Mesothelial cell of epicardium (in vitro differentiated cells): ENCODE data around the gene ANO10. TPM values are rescaled to one million over a fixed set of nuclear protein-coding genes. Genes with fewer than 3 reads are reported as not detected.
A peak's percentile ranks its signal among the peaks of the same experiment; 100 is the strongest.

Experiments used
- DNase-seq, 2 experiments: peaks; one replicate each; pipeline ENCODE4 v3.0.0; 2021; ENCODE audit warnings: low spot score in 2 of 2; ENCODE audit not compliant: unreplicated experiment in 2 of 2
- H3K27ac Mint-ChIP-seq: 2 replicates; pipeline ENCODE4 v1.8.0; 2021; ENCODE audit warnings: mixed read lengths
- H3K27me3 Mint-ChIP-seq: 2 replicates; pipeline ENCODE4 v1.8.0; 2021; ENCODE audit warnings: low read depth, mixed read lengths
- H3K36me3 Mint-ChIP-seq: 2 replicates; pipeline ENCODE4 v1.8.0; 2021; ENCODE audit warnings: mixed read lengths
- H3K4me1 Mint-ChIP-seq: 2 replicates; pipeline ENCODE4 v1.8.0; 2021; ENCODE audit warnings: mixed read lengths
- H3K4me3 Mint-ChIP-seq: 2 replicates; pipeline ENCODE4 v1.8.0; 2021; ENCODE audit warnings: mild to moderate bottlenecking, moderate library complexity, mixed read lengths
- H3K9me3 Mint-ChIP-seq: 2 replicates; pipeline ENCODE4 v1.8.0; 2021; ENCODE audit warnings: mixed read lengths
- total RNA-seq: library from RNA; stranded (reverse); gene quantifications from 3 replicates; pipeline ENCODE4 v1.2.1, GENCODE V29; 2021
- TF ChIP-seq, protein P1 (sequence below): fragments of 200-600 bp; sonication (generic); IDR thresholded peaks from one replicate; pipeline ENCODE4 v1.5.0; 2021; ENCODE audit warnings: antibody characterized with exemption; ENCODE audit not compliant: unreplicated experiment

ANO10 gene
- total RNA-seq, 1 donor from 2014 or later, result 29.8 TPM

DNA sequence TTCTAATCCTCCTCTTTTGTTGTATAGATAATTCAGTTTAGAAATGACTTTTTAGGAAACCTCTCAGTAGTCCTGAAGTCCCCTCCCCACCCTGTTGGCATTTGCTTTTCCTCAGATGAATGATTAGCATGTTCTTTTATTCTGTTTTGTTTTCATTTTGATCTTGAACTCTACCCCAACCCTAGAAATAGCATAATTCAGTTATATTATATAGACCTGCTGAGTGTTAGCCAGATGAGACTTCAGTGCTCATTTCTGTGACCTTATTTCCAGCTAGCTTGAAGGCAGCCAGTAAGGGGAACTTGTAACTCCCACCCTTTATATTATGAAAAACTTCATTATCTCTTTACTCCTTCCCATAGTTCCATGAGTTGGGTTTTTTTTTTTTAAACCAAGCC, 294.2 kb downstream of the ANO10 start:
- H3K27me3 Mint-ChIP-seq, result no peaks in the 10 kb centered on the region
- peaks cover 28% of the 10 kb centered on the region for H3K4me1 Mint-ChIP-seq
- peaks cover 12% of the 10 kb centered on the region for H3K36me3 Mint-ChIP-seq
- no peak for DNase-seq
- H3K9me3 Mint-ChIP-seq, result peaks cover 4% of the 10 kb centered on the region
- H3K27ac Mint-ChIP-seq, result peak overlapping the region; percentile 71
- no peak overlapping the region for H3K4me3 Mint-ChIP-seq
- TF ChIP-seq, protein P1, sequence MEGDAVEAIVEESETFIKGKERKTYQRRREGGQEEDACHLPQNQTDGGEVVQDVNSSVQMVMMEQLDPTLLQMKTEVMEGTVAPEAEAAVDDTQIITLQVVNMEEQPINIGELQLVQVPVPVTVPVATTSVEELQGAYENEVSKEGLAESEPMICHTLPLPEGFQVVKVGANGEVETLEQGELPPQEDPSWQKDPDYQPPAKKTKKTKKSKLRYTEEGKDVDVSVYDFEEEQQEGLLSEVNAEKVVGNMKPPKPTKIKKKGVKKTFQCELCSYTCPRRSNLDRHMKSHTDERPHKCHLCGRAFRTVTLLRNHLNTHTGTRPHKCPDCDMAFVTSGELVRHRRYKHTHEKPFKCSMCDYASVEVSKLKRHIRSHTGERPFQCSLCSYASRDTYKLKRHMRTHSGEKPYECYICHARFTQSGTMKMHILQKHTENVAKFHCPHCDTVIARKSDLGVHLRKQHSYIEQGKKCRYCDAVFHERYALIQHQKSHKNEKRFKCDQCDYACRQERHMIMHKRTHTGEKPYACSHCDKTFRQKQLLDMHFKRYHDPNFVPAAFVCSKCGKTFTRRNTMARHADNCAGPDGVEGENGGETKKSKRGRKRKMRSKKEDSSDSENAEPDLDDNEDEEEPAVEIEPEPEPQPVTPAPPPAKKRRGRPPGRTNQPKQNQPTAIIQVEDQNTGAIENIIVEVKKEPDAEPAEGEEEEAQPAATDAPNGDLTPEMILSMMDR, result no peak

GRCh38 chr3:43326891-43327581, 294.8 kb downstream of the ANO10 start:
- Mint-ChIP-seq H3K4me3 (no peak overlapping the region), H3K36me3 (peaks cover 10% of the 10 kb centered on the region), H3K9me3 (peaks cover 4% of the 10 kb centered on the region), H3K27me3 (no peaks in the 10 kb centered on the region), H3K27ac (peak overlapping the region; percentile 59), H3K4me1 (peaks cover 28% of the 10 kb centered on the region)
- TF ChIP-seq, protein P1, result no peak
- no peak for DNase-seq

DNA sequence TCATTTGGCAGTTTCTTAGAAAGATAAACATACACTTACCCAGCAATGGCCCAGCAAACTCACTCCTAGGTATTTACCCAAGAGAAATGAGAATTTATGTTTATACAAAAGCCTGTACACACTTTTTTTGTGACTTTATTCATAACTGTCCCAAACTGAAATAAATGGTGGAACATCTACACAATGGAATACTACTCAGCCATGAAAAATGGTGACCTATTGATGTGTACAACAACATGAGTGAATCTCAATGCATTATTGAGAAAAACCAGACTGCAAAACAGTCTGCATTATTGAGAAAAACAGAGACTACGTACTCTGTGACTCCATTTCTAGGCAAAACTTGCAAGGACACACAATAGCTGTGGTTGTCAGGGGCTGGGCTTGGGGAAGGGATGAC, 298.3 kb downstream of the ANO10 start:
- DNase-seq, result no peak
- peaks cover 28% of the 10 kb centered on the region for H3K4me1 Mint-ChIP-seq
- no peak overlapping the region for H3K4me3 Mint-ChIP-seq
- H3K27ac Mint-ChIP-seq, result no peak overlapping the region
- H3K9me3 Mint-ChIP-seq, result peaks cover 4% of the 10 kb centered on the region
- peaks cover 11% of the 10 kb centered on the region for H3K36me3 Mint-ChIP-seq
- H3K27me3 Mint-ChIP-seq, result no peaks in the 10 kb centered on the region
- TF ChIP-seq, protein P1, result no peak

DNA sequence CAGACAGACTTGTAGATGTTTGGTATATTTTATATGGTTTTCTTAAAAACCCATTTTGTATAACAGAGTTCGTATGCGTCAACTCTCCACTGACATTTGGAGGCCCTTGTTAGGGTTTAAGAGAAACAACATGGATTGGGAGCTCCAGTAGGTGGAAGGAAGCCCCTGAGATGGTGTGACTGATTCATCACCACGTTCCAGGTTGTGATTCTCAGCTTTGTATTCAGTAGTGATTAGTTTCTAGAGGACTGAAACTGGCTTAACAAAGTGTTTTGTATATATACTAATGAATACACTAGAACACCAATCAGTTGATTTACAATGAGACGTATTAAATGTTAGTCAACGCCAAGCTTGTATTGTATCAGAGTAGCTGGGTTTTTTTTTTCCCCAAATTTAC, 301.5 kb downstream of the ANO10 start:
- Mint-ChIP-seq H3K36me3 (peaks cover 11% of the 10 kb centered on the region), H3K9me3 (peaks cover 4% of the 10 kb centered on the region), H3K27ac (no peak overlapping the region), H3K4me1 (peaks cover 4% of the 10 kb centered on the region), H3K4me3 (no peak overlapping the region), H3K27me3 (no peaks in the 10 kb centered on the region)
- TF ChIP-seq, protein P1, result no peak
- DNase-seq, result no peak

- Mint-ChIP-seq H3K36me3 (peaks cover 11% of the 10 kb centered on the region), H3K27ac (no peak overlapping the region), H3K27me3 (no peaks in the 10 kb centered on the region), H3K4me1 (peaks cover 1% of the 10 kb centered on the region), H3K9me3 (peaks cover 4% of the 10 kb centered on the region), H3K4me3 (no peak overlapping the region)
- DNase-seq, result no peak
- TF ChIP-seq, protein P1, result no peak
Observed at GRCh38 chr3:43319794-43320193, 302.0 kb downstream of the ANO10 start.
